Mucosa of descending colon (tissue), 3 donors: ENCODE results near the gene BNC2. TPM values are rescaled to one million over a fixed set of nuclear protein-coding genes. Genes with fewer than 3 reads are reported as not detected.

Source experiments
- ATAC-seq: fragments of 200-7000 bp; cut with Tn5 transposase; one replicate; pipeline ENCODE4 v1.9.1; 2020; ENCODE audit warnings: mild to moderate bottlenecking, moderate library complexity
- DNase-seq, 3 donors: peaks; one replicate each; pipeline ENCODE4 v3.0.0-alpha.2; 2020
- H3K36me3 ChIP-seq: fragments of 200-600 bp; one replicate; pipeline ENCODE4 v1.8.0; 2021; ENCODE audit warnings: low read depth, mild to moderate bottlenecking
- H3K4me1 ChIP-seq: fragments of 200-600 bp; one replicate; pipeline ENCODE4 v1.8.0; 2021; ENCODE audit warnings: low read depth, mild to moderate bottlenecking
- H3K4me3 ChIP-seq: fragments of 200-600 bp; one replicate; pipeline ENCODE4 v1.8.0; 2021; ENCODE audit warnings: mild to moderate bottlenecking
- H3K9me3 ChIP-seq: fragments of 200-600 bp; one replicate; pipeline ENCODE4 v1.8.0; 2021; ENCODE audit warnings: mild to moderate bottlenecking
- intact Hi-C, 2 donors: fragments of 100-400 bp; cut with DNase I in 1 of 2; cut with micrococcal nuclease in 1 of 2; formaldehyde crosslinking; loops; one replicate each; pipeline versions ENCODE4 v1.11.0 to v1.11.1; 2022; cut with DNase I, micrococcal nuclease
- total RNA-seq, 3 donors: library from RNA; stranded (reverse); fragmentation: NEBNext Ultra II Directional in 2 of 3; extraction: Animal tissue kit (Norgen Biotek cat#: 25700) in 2 of 3; gene quantifications; one replicate each; pipeline versions ENCODE4 v1.2.1 to v1.2.4, GENCODE V29; 2021 to 2023
- TF ChIP-seq, protein P1 (sequence below): fragments of 200-600 bp; IDR thresholded peaks from one replicate; pipeline ENCODE4 v1.8.0; 2022; ENCODE audit warnings: antibody characterized with exemption, mild to moderate bottlenecking
- donor health status: DM: no; HTN: no; CAD: no; lungs with moderate emphysema.
- donor health status: DM: no; HTN: no; CAD: no.
- donor health status: DM: no; HTN: yes; CAD: no.

The BNC2 gene
- total RNA-seq, 3 donors from 2014 or later, result 8.2 to 192 (median 12.0) TPM

DNA sequence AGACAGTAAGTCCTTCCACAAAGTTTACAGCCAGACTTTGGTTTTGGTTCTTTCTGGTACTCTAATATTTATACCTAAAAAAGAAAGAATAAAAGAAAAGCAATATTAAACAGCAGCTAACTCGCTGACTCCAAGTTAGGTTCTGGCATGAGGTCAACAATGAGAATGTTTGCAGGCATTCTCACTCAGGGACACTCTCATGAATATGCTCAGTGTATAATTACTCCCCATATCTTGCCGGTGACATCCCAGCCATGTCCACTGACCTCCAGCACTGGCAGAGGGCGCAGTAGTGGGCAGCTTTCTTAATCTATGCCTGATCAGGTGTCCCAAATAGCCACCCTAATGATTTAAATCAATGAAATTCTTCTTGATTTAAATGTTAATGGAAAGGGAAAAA lies 151.5 kb downstream of the BNC2 start:
- no peak for ATAC-seq
- DNase-seq, result no peak
- TF ChIP-seq, protein P1, sequence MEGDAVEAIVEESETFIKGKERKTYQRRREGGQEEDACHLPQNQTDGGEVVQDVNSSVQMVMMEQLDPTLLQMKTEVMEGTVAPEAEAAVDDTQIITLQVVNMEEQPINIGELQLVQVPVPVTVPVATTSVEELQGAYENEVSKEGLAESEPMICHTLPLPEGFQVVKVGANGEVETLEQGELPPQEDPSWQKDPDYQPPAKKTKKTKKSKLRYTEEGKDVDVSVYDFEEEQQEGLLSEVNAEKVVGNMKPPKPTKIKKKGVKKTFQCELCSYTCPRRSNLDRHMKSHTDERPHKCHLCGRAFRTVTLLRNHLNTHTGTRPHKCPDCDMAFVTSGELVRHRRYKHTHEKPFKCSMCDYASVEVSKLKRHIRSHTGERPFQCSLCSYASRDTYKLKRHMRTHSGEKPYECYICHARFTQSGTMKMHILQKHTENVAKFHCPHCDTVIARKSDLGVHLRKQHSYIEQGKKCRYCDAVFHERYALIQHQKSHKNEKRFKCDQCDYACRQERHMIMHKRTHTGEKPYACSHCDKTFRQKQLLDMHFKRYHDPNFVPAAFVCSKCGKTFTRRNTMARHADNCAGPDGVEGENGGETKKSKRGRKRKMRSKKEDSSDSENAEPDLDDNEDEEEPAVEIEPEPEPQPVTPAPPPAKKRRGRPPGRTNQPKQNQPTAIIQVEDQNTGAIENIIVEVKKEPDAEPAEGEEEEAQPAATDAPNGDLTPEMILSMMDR, result no peak

DNA sequence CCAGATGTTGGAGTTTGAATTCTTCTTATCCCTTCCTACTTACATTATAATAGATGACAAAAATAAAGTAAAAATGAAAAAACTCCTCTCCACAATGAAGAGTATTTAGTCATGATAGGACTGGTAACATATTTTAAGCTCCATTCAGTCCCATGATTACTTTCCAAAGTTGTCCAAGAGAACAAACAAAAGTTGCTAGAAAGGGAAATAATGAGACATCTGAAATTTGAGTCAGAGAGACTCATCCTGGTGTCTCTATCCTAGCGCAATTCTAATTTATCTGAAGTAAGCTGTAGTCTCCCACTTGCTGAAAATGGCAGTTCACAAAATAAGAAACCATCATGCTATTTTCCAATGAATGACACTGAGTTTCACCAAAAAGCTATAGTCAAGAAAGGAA lies 152.2 kb downstream of the BNC2 start:
- H3K4me1 ChIP-seq, result no peaks in the 10 kb centered on the region
- DNase-seq (no peak), ATAC-seq (no peak)
- H3K4me3 ChIP-seq, result no peak overlapping the region
- H3K36me3 ChIP-seq, result no peaks in the 10 kb centered on the region
- intact Hi-C loops, result no loop called here
- H3K9me3 ChIP-seq, result no peaks in the 10 kb centered on the region
- TF ChIP-seq, protein P1, result no peak

More for the DNA sequence above, 151.5 kb downstream of the BNC2 start:
- Histone ChIP-seq H3K36me3 (no peaks in the 10 kb centered on the region), H3K9me3 (no peaks in the 10 kb centered on the region), H3K4me1 (no peaks in the 10 kb centered on the region), H3K4me3 (no peak overlapping the region)
- intact Hi-C loops, result no loop called here

DNA sequence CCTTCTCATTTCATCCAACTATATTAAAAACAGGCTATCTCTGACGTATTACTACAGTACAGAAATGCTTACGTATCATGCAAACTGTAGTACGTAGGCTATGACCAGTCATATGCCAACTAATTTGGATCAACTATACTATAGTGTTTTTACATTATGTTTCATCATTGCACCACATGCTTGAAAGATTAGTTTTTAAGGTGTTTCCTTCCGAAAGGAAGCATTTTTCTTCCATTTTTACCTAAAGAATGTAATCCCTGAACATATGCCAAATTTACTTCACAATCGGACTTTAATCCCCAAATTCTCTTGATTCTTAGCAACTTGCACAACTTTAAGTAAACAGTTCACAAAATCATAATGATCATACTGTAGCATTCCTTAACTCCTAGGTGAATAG lies 153.9 kb downstream of the BNC2 start:
- ATAC-seq (no peak), DNase-seq (no peak)
- TF ChIP-seq, protein P1, result no peak
- Histone ChIP-seq H3K4me3 (no peak overlapping the region), H3K9me3 (no peaks in the 10 kb centered on the region), H3K4me1 (no peaks in the 10 kb centered on the region), H3K36me3 (no peaks in the 10 kb centered on the region)
- intact Hi-C loops, result no loop called here

DNA sequence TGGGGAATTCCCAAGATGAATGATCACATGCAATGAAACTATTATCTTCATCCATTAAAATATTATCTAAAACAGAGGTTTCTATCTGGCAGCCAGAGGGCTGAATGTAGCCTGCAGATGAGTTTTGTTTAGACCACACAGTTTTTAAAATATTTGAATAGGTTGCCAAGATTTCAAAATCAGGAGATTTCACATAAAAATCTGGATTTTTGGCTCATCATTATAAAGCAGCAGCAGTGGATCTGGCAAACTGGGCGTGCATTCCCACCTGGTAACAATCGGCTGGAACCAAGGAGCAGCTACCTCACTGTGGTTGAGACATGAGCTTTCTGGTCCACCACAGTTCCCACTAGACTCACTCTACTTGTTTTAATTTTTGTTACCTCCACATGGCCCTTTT lies 155.1 kb downstream of the BNC2 start:
- TF ChIP-seq, protein P1, result no peak
- Histone ChIP-seq H3K4me1 (no peaks in the 10 kb centered on the region), H3K9me3 (no peaks in the 10 kb centered on the region), H3K4me3 (no peak overlapping the region), H3K36me3 (no peaks in the 10 kb centered on the region)
- ATAC-seq, result no peak
- no peak for DNase-seq
- intact Hi-C loops, result no loop called here

DNA sequence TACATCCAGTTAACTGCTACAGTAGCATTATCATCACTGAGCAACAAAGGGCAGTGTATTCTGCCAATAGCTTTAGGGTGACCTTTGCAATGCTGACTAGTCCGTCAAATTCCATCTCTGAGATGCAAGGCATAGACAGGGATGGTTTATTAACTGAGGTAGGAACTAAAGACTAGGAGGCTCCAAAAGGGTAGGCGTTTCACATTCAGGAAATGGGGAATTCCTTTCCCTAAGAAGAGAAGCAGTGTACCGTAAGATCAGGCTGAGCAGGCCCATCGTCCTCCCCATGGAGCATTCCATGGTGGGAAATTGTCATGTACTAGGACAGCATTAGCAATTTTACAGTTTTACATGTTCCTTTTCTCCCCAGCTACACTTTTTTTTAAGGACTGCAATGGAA lies 157.7 kb downstream of the BNC2 start:
- DNase-seq (no peak), ATAC-seq (no peak)
- intact Hi-C loops, result no loop called here
- Histone ChIP-seq H3K9me3 (no peaks in the 10 kb centered on the region), H3K4me3 (no peak overlapping the region), H3K4me1 (no peaks in the 10 kb centered on the region), H3K36me3 (no peaks in the 10 kb centered on the region)
- TF ChIP-seq, protein P1, result no peak

DNA sequence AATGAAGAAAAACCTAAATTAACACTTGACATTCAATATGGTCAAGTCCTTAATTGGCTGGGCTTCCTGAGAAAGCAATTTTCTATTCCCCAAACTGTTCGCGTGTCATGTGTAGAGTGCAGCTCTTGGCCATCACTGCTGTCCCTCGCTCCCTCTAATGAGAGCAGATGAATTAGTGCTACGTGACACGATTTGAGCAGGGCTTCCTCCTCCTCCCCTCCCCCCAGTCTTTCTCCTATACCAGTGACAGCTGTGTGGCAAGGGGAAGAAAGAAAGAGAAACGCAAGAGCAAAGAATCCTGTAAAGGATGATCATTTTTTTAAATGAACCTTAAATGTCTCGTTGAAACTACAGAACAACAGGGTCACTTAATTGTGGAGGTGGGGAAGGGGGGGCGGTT lies 159.6 kb downstream of the BNC2 start:
- Histone ChIP-seq H3K36me3 (no peaks in the 10 kb centered on the region), H3K9me3 (no peaks in the 10 kb centered on the region), H3K4me1 (no peaks in the 10 kb centered on the region), H3K4me3 (no peak overlapping the region)
- no peak for DNase-seq
- no peak for ATAC-seq
- TF ChIP-seq, protein P1, result no peak
- intact Hi-C loops, result no loop called here
